DMS 273 treated with DMSO at 0.1 percent for 48 hours (cell line): ENCODE measurements around the gene LRRC8C.
"Not testable (repeated sequence)": the region's sequence is repeated elsewhere in the genome, so short reads cannot be mapped to it uniquely, and the experiment has no call there.

Experiments used
- DNase-seq: peaks from one replicate; lab custom pipeline; 2025; lab: John Stamatoyannopoulos, UW

LRRC8C gene

GRCh38 chr1:89607586-89608318 lies 25.2 kb upstream of the LRRC8C start:
- no peak for DNase-seq

GRCh38 chr1:89608319-89608983 lies 24.5 kb upstream of the LRRC8C start:
- DNase-seq = peak; percentile 56

- DNase-seq = no peak
Observed at GRCh38 chr1:89608984-89609725, 23.8 kb upstream of the LRRC8C start.

GRCh38 chr1:89609781-89610456 lies 23.0 kb upstream of the LRRC8C start:
- no peak for DNase-seq

- no peak for DNase-seq
Observed at GRCh38 chr1:89610457-89611011, 22.4 kb upstream of the LRRC8C start.

GRCh38 chr1:89611721-89612120 lies 21.2 kb upstream of the LRRC8C start:
- no peak for DNase-seq

- DNase-seq = no peak
Observed at GRCh38 chr1:89613928-89614327, 19.0 kb upstream of the LRRC8C start.

GRCh38 chr1:89615676-89616598 lies 17.0 kb upstream of the LRRC8C start:
- peak; percentile 53 for DNase-seq

- DNase-seq = no peak
Observed at GRCh38 chr1:89616844-89617627, 15.9 kb upstream of the LRRC8C start.

GRCh38 chr1:89620664-89621063 lies 12.3 kb upstream of the LRRC8C start:
- no peak for DNase-seq

- no peak for DNase-seq
Observed at GRCh38 chr1:89622895-89623294, 10.0 kb upstream of the LRRC8C start.

- DNase-seq = no peak
Observed at GRCh38 chr1:89624314-89624713, 8.6 kb upstream of the LRRC8C start.

GRCh38 chr1:89624715-89625323 lies 8.1 kb upstream of the LRRC8C start:
- DNase-seq = no peak

- no peak for DNase-seq
Observed at GRCh38 chr1:89627596-89627962, 5.3 kb upstream of the LRRC8C start.

GRCh38 chr1:89629146-89629545 lies 3.8 kb upstream of the LRRC8C start:
- DNase-seq = no peak

GRCh38 chr1:89629600-89629999 lies 3.3 kb upstream of the LRRC8C start:
- not testable (repeated sequence) for DNase-seq

- no peak for DNase-seq
Observed at GRCh38 chr1:89630048-89630447, 2.9 kb upstream of the LRRC8C start.

- DNase-seq = no peak
Observed at GRCh38 chr1:89631816-89632656, 884 bp upstream of the LRRC8C start.

GRCh38 chr1:89633248-89633799 lies 404 bp downstream of the LRRC8C start:
- peak; percentile 24 for DNase-seq
